Measurements from ENCODE around the gene EGR1.

DNA sequence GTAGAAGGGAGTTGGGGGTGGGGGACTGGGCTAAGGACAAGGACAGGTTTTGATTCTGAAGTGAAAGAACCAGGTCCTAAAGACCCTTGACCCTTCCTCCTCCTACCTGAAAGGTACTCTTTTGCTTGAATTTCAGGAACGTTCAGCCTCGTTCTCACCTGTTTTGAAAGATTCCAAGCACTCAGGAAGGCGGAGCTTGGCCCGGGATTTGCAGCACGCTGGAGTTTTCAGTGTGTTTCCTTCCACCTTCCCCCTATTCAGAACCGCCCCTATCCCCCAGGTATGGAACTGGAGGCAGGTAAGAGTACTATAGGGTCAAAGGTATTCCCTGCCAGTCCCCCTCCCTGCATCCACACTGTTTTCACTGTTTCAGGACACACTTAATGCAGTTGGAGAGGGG, 7.1 kb downstream of the EGR1 start:
- TF ChIP-seq, protein P1, sequence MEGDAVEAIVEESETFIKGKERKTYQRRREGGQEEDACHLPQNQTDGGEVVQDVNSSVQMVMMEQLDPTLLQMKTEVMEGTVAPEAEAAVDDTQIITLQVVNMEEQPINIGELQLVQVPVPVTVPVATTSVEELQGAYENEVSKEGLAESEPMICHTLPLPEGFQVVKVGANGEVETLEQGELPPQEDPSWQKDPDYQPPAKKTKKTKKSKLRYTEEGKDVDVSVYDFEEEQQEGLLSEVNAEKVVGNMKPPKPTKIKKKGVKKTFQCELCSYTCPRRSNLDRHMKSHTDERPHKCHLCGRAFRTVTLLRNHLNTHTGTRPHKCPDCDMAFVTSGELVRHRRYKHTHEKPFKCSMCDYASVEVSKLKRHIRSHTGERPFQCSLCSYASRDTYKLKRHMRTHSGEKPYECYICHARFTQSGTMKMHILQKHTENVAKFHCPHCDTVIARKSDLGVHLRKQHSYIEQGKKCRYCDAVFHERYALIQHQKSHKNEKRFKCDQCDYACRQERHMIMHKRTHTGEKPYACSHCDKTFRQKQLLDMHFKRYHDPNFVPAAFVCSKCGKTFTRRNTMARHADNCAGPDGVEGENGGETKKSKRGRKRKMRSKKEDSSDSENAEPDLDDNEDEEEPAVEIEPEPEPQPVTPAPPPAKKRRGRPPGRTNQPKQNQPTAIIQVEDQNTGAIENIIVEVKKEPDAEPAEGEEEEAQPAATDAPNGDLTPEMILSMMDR (optimal IDR thresholded peaks at IDR 0.05 in 1 of 3, IDR thresholded peaks at IDR 0.05 in 1 of 3, conservative IDR thresholded peaks at IDR 0.05 in 1 of 3; ENCODE audit: extremely low read depth in 1 of 3, insufficient read depth in 2 of 3, low read length in 3 of 3) = no peak
- no peak for TF ChIP-seq EZH2 (IDR thresholded peaks at IDR 0.05; ENCODE audit: low read length)
